Smooth muscle cell (in vitro differentiated cells): ENCODE results near the gene FAM3B. TPM values are rescaled to one million over a fixed set of nuclear protein-coding genes. Genes with fewer than 3 reads are reported as not detected.

Experiments used
- DNase-seq: peaks from one replicate; lab custom pipeline; 2025; ENCODE audit not compliant: unreplicated experiment; lab: John Stamatoyannopoulos, UW
- H2AFZ ChIP-seq: fragments of 200-600 bp; sonication (generic); 2 replicates; pipeline ENCODE4 v1.6.0; 2016; ENCODE audit warnings: antibody characterized with exemption, low read depth, mild to moderate bottlenecking
- H3F3A ChIP-seq: fragments of 200-600 bp; sonication (generic); 2 replicates; pipeline ENCODE4 v1.6.0; 2017; ENCODE audit warnings: antibody characterized with exemption, low read depth
- H3K27ac ChIP-seq: fragments of 200-600 bp; sonication (generic); 2 replicates; pipeline ENCODE4 v1.5.1; 2016; ENCODE audit warnings: low read depth, mild to moderate bottlenecking
- H3K27me3 ChIP-seq: fragments of 200-600 bp; sonication (generic); 2 replicates; pipeline ENCODE4 v1.6.1; 2016; ENCODE audit warnings: low read depth, mild to moderate bottlenecking
- H3K36me3 ChIP-seq: fragments of 200-600 bp; sonication (generic); 2 replicates; pipeline ENCODE4 v1.5.1; 2016; ENCODE audit warnings: low read depth
- H3K4me1 ChIP-seq: fragments of 200-600 bp; sonication (generic); 2 replicates; pipeline ENCODE4 v1.5.1; 2016; ENCODE audit warnings: low read depth
- H3K4me2 ChIP-seq: fragments of 200-600 bp; sonication (generic); 2 replicates; pipeline ENCODE4 v1.6.0; 2016; ENCODE audit warnings: mild to moderate bottlenecking
- H3K4me3 ChIP-seq: fragments of 200-600 bp; sonication (generic); 2 replicates; pipeline ENCODE4 v1.5.1; 2016; ENCODE audit warnings: mild to moderate bottlenecking
- H3K79me2 ChIP-seq: fragments of 200-600 bp; sonication (generic); 2 replicates; pipeline ENCODE4 v1.6.0; 2016; ENCODE audit warnings: low read depth, mild to moderate bottlenecking
- H3K9ac ChIP-seq: fragments of 200-600 bp; sonication (generic); 2 replicates; pipeline ENCODE4 v1.6.0; 2016; ENCODE audit warnings: low read depth
- H3K9me3 ChIP-seq: fragments of 200-600 bp; sonication (generic); replicated peaks from 2 replicates; pipeline ENCODE4 v1.5.1; 2016; ENCODE audit warnings: low read depth
- H4K20me1 ChIP-seq: fragments of 200-600 bp; sonication (generic); 2 replicates; pipeline ENCODE4 v1.6.0; 2016; ENCODE audit warnings: low read depth
- WGBS: methylation state at CpG from one replicate; pipeline ENCODE4 v1.1.7; 2016; ENCODE audit warnings: low lambda C conversion rate; 5-methylcytosine and 5-hydroxymethylcytosine counted together
- polyA plus RNA-seq: library from polyadenylated mRNA; unstranded; fragments of >200 nt; fragmentation: Nextera tagmentation; extraction: Ambion mirVana; gene quantifications from 2 replicates; pipeline ENCODE4 v1.2.1, GENCODE V29; 2016
- total RNA-seq: library from RNA; depleted of rRNA; stranded (reverse); fragments of >200 nt; gene quantifications from 2 replicates; pipeline ENCODE4 v1.2.3, GENCODE V29; 2014
- TF ChIP-seq, protein P1 (sequence below): fragments of 200-600 bp; sonication (generic); IDR thresholded peaks from 2 replicates; pipeline ENCODE4 v1.5.1; 2017; ENCODE audit warnings: borderline replicate concordance, mild to moderate bottlenecking, antibody characterized with exemption; ENCODE audit not compliant: insufficient read depth, poor library complexity, severe bottlenecking

FAM3B gene
- total and polyA plus RNA-seq, 2 experiments from 2014 or later, result 0.18 TPM; not detected in 1

DNA sequence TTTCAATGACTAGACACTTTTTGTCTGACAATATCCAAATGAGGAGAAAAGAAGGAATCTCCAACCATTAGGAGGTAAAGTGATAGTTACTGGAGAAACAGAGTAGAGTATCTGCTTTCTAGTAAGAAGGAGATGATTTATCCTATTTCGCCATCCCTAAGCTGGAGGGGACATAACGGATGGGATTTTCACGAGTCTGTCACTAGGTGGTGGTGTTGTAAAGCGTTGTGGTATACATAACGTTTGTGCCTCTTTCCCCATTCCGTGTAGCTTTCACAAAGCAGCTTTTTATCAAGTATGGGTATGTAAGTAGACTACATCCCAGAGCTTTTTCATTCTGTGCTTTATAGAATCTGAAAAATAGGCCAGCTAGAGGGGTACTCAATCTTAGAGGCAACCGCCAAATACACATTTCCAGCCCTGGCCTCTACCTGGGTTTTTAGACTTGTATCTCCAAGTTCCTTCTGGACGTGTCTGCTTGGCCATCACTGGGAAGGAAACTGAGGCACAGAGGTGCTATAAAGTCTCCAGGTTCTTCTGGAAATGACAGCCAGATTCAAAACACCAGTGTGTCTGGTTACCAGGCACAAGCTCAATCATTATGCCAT, 33.3 kb upstream of the FAM3B start:
- peaks cover 6% of the 10 kb centered on the region for H3K27me3 ChIP-seq
- no peak overlapping the region for H3K4me3 ChIP-seq
- H3K9me3 ChIP-seq, result no peaks in the 10 kb centered on the region
- no peak for DNase-seq
- H2AFZ ChIP-seq, result no peak overlapping the region
- H3K27ac ChIP-seq, result no peak overlapping the region
- no peaks in the 10 kb centered on the region for H3K36me3 ChIP-seq
- H3K4me2 ChIP-seq, result no peak overlapping the region
- 18% methylated on average over 8 of the region's 8 CpGs for WGBS
- no peaks in the 10 kb centered on the region for H4K20me1 ChIP-seq
- no peaks in the 10 kb centered on the region for H3F3A ChIP-seq
- no peaks in the 10 kb centered on the region for H3K4me1 ChIP-seq
- no peak overlapping the region for H3K9ac ChIP-seq
- no peaks in the 10 kb centered on the region for H3K79me2 ChIP-seq
- TF ChIP-seq, protein P1, sequence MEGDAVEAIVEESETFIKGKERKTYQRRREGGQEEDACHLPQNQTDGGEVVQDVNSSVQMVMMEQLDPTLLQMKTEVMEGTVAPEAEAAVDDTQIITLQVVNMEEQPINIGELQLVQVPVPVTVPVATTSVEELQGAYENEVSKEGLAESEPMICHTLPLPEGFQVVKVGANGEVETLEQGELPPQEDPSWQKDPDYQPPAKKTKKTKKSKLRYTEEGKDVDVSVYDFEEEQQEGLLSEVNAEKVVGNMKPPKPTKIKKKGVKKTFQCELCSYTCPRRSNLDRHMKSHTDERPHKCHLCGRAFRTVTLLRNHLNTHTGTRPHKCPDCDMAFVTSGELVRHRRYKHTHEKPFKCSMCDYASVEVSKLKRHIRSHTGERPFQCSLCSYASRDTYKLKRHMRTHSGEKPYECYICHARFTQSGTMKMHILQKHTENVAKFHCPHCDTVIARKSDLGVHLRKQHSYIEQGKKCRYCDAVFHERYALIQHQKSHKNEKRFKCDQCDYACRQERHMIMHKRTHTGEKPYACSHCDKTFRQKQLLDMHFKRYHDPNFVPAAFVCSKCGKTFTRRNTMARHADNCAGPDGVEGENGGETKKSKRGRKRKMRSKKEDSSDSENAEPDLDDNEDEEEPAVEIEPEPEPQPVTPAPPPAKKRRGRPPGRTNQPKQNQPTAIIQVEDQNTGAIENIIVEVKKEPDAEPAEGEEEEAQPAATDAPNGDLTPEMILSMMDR, result peak; percentile 72

DNA sequence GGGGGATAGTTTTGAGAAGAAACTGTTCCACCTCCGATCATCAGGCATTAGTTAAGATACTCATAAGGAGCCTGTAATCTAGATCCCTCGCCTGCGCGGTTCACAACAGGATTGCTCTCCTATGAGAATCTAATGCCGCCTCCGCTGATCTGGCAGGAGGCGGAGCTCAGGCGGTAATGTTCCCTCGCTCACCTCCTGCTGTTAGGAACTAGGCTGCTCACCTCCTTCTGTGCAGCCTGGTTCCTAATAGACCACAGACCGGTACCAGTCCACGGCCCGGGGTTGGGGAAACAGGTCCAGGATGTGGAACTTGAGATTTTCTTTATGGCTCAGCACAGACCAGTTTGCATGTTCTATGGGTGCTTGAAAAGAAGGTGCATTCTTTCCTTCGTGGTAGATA, 27.2 kb upstream of the FAM3B start:
- H3K27me3 ChIP-seq, result no peaks in the 10 kb centered on the region
- no peak overlapping the region for H3K27ac ChIP-seq
- no peak overlapping the region for H3K9ac ChIP-seq
- H3F3A ChIP-seq, result no peaks in the 10 kb centered on the region
- no peaks in the 10 kb centered on the region for H3K9me3 ChIP-seq
- no peaks in the 10 kb centered on the region for H3K36me3 ChIP-seq
- no peak overlapping the region for H3K4me2 ChIP-seq
- H2AFZ ChIP-seq, result no peak overlapping the region
- TF ChIP-seq, protein P1, result no peak
- WGBS, result 55% methylated on average over 13 of the region's 13 CpGs
- H3K4me1 ChIP-seq, result no peaks in the 10 kb centered on the region
- H3K79me2 ChIP-seq, result no peaks in the 10 kb centered on the region
- H4K20me1 ChIP-seq, result no peaks in the 10 kb centered on the region
- DNase-seq, result no peak
- no peak overlapping the region for H3K4me3 ChIP-seq

DNA sequence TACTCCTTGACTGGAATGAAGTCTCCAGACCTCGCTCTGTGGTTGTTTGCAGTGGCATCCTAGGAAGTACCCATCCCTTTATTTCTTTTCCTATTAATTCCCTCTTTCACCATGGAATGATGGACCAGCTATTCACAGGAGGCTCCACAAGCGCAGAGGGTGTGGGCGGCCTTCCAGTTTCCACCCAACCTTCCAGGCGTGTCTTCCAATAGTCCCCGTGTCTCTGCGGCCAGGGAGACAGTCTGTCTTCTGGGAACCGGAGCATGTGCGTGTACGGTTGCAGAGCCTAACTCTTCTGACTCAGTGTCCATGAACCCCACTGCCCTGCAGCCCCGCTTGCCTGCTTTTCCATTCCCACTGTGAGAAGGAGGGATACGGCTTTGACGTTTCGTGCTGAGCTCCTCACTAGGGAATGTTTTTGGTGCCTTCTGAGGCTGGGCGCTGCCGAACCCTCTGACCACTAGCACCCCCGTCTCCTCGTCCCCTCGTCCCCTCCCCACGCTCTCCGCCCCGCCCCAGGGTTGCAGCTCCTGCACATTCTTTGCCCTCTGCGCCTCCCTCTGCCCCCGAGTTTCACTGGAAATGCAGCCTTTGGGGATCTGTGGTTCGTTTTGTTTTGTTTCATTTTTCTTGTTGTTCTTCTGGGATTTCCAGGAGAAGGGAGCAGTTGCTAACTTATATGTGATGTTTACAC, 26.3 kb upstream of the FAM3B start:
- Histone ChIP-seq H3F3A (no peaks in the 10 kb centered on the region), H3K4me1 (no peaks in the 10 kb centered on the region), H3K4me2 (no peak overlapping the region), H3K9ac (no peak overlapping the region), H2AFZ (no peak overlapping the region), H3K27ac (no peak overlapping the region), H3K27me3 (no peaks in the 10 kb centered on the region), H4K20me1 (no peaks in the 10 kb centered on the region), H3K4me3 (no peak overlapping the region), H3K9me3 (no peaks in the 10 kb centered on the region), H3K36me3 (no peaks in the 10 kb centered on the region), H3K79me2 (no peaks in the 10 kb centered on the region)
- DNase-seq, result no peak
- WGBS, result 83% methylated on average over 24 of the region's 24 CpGs
- TF ChIP-seq, protein P1, result no peak
